Measurements from ENCODE around the gene JAKMIP3.

JAKMIP3 gene

DNA sequence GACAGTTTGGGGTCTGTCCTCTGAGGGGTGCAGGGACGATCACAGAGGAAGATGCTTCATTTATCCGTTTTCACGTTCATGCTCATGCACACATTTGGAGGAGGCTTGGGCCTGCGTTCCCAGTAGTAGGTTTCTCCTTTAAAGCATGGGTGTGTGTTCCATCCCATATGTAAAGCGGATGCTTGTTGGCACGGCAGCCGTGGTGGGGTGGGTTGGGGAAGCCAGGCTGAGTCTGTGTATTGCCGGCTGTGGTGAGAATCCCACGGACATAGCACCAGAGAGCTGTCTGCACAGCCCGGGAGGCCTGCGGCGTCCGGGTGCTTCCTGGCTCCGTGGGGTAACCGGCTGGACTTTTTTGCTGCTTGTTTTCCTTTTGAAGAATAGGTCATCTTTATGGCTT, 440 bp downstream of the JAKMIP3 start:
- Histone ChIP-seq H3K9me3 (no peaks in the 10 kb centered on the region), H3K27me3 (peaks cover 0 to 1% of the 10 kb centered on the region in 2 donors), H3K27ac (no peak overlapping the region), H3K36me3 (no peaks in the 10 kb centered on the region), H3K4me3 (peak overlapping the region; percentile 39 to 53), H3K4me1 (peaks cover 0 to 15% (median 9%) of the 10 kb centered on the region in 4 donors)
- DNase-seq: no peak
- TF ChIP-seq, protein P1, sequence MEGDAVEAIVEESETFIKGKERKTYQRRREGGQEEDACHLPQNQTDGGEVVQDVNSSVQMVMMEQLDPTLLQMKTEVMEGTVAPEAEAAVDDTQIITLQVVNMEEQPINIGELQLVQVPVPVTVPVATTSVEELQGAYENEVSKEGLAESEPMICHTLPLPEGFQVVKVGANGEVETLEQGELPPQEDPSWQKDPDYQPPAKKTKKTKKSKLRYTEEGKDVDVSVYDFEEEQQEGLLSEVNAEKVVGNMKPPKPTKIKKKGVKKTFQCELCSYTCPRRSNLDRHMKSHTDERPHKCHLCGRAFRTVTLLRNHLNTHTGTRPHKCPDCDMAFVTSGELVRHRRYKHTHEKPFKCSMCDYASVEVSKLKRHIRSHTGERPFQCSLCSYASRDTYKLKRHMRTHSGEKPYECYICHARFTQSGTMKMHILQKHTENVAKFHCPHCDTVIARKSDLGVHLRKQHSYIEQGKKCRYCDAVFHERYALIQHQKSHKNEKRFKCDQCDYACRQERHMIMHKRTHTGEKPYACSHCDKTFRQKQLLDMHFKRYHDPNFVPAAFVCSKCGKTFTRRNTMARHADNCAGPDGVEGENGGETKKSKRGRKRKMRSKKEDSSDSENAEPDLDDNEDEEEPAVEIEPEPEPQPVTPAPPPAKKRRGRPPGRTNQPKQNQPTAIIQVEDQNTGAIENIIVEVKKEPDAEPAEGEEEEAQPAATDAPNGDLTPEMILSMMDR (IDR thresholded peaks at IDR 0.05): no peak
- intact Hi-C loops (cut with DNase I; ENCODE audit: low total_unique reads): no loop called here

DNA sequence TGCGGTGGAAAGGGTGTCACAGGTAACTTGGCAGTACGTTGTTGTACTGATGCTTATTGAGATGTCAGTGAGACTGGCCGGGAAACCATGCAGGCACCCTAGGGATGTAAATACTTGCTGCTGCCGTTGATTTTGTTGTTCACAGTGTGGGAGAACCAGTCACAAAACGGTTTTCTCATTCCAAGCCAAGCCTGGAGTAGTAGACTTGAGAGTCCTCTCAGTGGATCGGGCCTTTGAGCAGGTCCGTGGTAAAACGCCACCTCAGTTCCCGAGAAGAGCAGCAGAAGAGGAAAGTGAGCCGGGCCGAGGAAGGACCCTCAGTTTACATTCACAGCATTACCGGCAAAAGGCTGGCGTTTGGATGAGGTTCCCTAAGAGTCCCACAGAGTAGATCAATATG, 1.1 kb downstream of the JAKMIP3 start:
- H3K27me3 ChIP-seq: no peaks in the 10 kb centered on the region
- peak in 1 of 2 donors; percentile 28 for DNase-seq
- H3K9me3 ChIP-seq: peaks cover 0 to under 1% (median 0%) of the 10 kb centered on the region in 3 donors
- H3K4me3 ChIP-seq: no peak overlapping the region
- no peaks in the 10 kb centered on the region for H3K36me3 ChIP-seq
- intact Hi-C loops (cut with DNase I; ENCODE audit: low total_unique reads): no loop called here
- TF ChIP-seq, protein P1 (IDR thresholded peaks at IDR 0.05): no peak
- H3K4me1 ChIP-seq: peaks cover 0 to 15% (median 9%) of the 10 kb centered on the region in 4 donors
- no peak overlapping the region for H3K27ac ChIP-seq

DNA sequence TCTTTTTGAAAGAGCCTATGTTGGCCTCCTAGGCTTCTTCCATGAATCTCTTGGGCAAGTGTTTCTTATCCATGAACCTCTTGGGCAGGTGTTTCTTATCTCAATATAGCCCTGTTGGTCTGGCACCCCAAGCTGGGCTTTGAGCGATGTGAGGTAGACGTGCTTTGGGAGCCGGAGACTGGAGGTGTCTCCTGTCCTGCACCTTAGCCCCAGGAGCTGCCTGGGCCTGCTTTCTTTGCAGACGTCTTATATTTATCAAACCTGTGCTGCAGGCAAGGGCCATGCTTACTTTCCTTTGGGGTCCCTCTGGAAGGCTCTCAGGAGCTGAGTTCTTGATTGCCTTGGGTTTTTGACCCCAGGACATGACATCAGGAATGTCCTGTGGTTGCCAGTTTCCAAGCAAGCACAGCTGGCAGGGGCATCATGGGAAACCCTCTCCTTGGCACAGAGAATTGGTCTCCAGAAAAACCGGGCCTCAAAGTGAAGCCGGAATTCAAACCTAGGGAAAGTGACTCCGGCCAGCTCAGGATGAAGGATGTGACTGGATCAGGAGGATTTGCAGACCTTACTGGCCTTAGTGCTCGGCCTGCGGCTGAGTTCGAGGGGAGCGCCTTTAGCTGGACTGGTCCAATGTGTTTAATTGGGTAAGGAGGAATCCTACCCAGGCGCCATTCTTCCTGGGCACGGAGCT, 2.8 kb downstream of the JAKMIP3 start:
- peaks cover 0 to 17% (median 10%) of the 10 kb centered on the region in 3 donors for H3K9me3 ChIP-seq
- intact Hi-C loops (cut with DNase I; ENCODE audit: low total_unique reads): no loop called here
- no peaks in the 10 kb centered on the region for H3K36me3 ChIP-seq
- no peak for DNase-seq
- no peak overlapping the region for H3K27ac ChIP-seq
- peaks cover 0 to 15% (median 9%) of the 10 kb centered on the region in 4 donors for H3K4me1 ChIP-seq
- TF ChIP-seq, protein P1 (IDR thresholded peaks at IDR 0.05): no peak
- H3K27me3 ChIP-seq: no peaks in the 10 kb centered on the region
- no peak overlapping the region for H3K4me3 ChIP-seq

DNA sequence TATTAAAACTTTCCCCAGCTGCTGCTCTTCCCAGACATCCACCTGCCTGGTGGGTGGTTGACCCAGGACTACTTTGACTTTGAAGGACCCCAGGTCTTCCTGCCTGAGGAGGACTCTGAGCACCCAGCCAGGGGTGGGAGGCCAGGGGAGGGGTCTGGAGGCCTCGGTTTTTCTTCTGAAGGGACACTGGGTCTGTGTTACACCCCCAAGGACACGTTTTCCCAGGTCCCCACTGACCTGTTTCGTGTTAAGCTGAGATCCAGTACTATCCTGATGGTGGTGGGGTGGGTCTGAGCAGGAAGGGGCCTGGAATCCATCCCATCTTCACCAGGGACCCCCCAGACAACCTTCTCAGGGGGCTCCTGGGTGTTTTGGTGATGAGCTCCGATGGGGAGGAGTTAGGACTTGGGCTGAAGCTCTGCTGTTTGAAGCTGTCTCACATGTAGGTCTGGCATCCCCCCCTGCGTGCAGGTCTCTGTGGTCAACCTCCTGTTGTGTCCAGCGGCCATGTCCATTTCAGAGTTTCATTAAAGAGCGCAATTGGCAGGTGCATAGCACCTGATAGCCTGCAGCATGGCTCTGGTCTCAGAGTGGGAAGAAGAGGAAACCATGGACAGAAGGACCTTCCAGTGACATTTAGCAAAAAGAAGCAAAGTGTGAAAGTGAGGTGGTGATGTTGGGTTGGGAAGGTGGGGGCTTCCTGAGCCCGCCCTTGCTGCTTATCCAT, 3.5 kb downstream of the JAKMIP3 start:
- Histone ChIP-seq H3K4me3 (no peak overlapping the region), H3K27ac (no peak overlapping the region), H3K27me3 (no peaks in the 10 kb centered on the region), H3K4me1 (peaks cover 0 to 15% (median 9%) of the 10 kb centered on the region in 4 donors), H3K9me3 (peaks cover 0 to 18% (median 10%) of the 10 kb centered on the region in 3 donors), H3K36me3 (no peaks in the 10 kb centered on the region)
- TF ChIP-seq, protein P1 (IDR thresholded peaks at IDR 0.05): no peak
- intact Hi-C loops (cut with DNase I; ENCODE audit: low total_unique reads): no loop called here
- no peak for DNase-seq

DNA sequence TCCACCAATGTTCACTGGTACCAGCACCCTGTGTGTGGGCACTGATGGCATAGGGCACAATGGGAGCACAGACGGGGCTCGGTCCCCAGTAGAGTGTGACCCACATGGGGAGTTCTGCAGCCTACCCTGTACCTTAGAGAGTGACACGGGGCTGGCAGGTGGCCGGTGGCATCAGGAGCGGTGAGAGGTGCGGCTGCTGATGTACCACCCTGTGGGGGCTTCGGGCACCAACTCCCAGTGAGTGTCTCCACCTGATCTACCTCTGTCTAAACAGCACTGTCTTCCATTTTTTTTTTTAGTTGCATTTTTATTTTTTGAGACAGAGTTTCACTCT, 4.1 kb downstream of the JAKMIP3 start:
- Histone ChIP-seq H3K4me1 (peaks cover 0 to 15% (median 9%) of the 10 kb centered on the region in 4 donors), H3K27ac (no peak overlapping the region), H3K9me3 (peaks cover 0 to 18% (median 10%) of the 10 kb centered on the region in 3 donors), H3K36me3 (no peaks in the 10 kb centered on the region), H3K27me3 (no peaks in the 10 kb centered on the region), H3K4me3 (no peak overlapping the region)
- intact Hi-C loops (cut with DNase I; ENCODE audit: low total_unique reads): no loop called here
- no peak for DNase-seq
- TF ChIP-seq, protein P1 (IDR thresholded peaks at IDR 0.05): no peak
